IPS-15b (cell line): ENCODE measurements around the gene TBX2.

Source experiments
- H3K27me3 ChIP-seq: one replicate; pipeline ENCODE4 v1.6.1; 2013; ENCODE audit warnings: low read length; ENCODE audit not compliant: control insufficient read depth, insufficient read depth
- H3K36me3 ChIP-seq: one replicate; pipeline ENCODE4 v1.6.1; 2013; ENCODE audit warnings: low read length; ENCODE audit not compliant: control insufficient read depth, insufficient read depth
- H3K4me1 ChIP-seq: one replicate; pipeline ENCODE4 v1.6.1; 2013; ENCODE audit warnings: mild to moderate bottlenecking, low read length; ENCODE audit not compliant: control insufficient read depth, insufficient read depth
- H3K4me3 ChIP-seq: one replicate; pipeline ENCODE4 v1.5.1; 2013; ENCODE audit warnings: low read depth, low read length
- H3K9ac ChIP-seq: one replicate; pipeline ENCODE4 v1.6.1; 2013; ENCODE audit warnings: low read depth, mild to moderate bottlenecking, low read length
- H3K9me3 ChIP-seq: one replicate; pipeline ENCODE4 v1.6.1; 2013; ENCODE audit warnings: mild to moderate bottlenecking, low read length; ENCODE audit not compliant: control insufficient read depth, insufficient read depth

TBX2 gene

GRCh38 chr17:61384692-61385576 lies 14.7 kb upstream of the TBX2 start:
- H3K9me3 ChIP-seq = no peaks in the 10 kb centered on the region
- H3K36me3 ChIP-seq = no peaks in the 10 kb centered on the region
- no peaks in the 10 kb centered on the region for H3K4me1 ChIP-seq
- H3K27me3 ChIP-seq = no peaks in the 10 kb centered on the region
- H3K9ac ChIP-seq = no peak overlapping the region
- H3K4me3 ChIP-seq = no peak overlapping the region

GRCh38 chr17:61385577-61386236 lies 13.9 kb upstream of the TBX2 start:
- no peaks in the 10 kb centered on the region for H3K4me1 ChIP-seq

GRCh38 chr17:61386251-61386650 lies 13.4 kb upstream of the TBX2 start:
- Histone ChIP-seq H3K9me3 (no peaks in the 10 kb centered on the region), H3K4me1 (no peaks in the 10 kb centered on the region), H3K4me3 (no peak overlapping the region), H3K9ac (no peak overlapping the region), H3K36me3 (no peaks in the 10 kb centered on the region), H3K27me3 (no peaks in the 10 kb centered on the region)

More at GRCh38 chr17:61385577-61386236, 13.9 kb upstream of the TBX2 start:
- H3K4me3 ChIP-seq = no peak overlapping the region
- no peak overlapping the region for H3K9ac ChIP-seq
- H3K27me3 ChIP-seq = no peaks in the 10 kb centered on the region
- no peaks in the 10 kb centered on the region for H3K9me3 ChIP-seq
- H3K36me3 ChIP-seq = no peaks in the 10 kb centered on the region

- H3K9ac ChIP-seq = no peak overlapping the region
- H3K4me3 ChIP-seq = no peak overlapping the region
- H3K9me3 ChIP-seq = no peaks in the 10 kb centered on the region
- no peaks in the 10 kb centered on the region for H3K4me1 ChIP-seq
- no peaks in the 10 kb centered on the region for H3K36me3 ChIP-seq
- H3K27me3 ChIP-seq = no peaks in the 10 kb centered on the region
Observed at GRCh38 chr17:61387011-61387410, 12.6 kb upstream of the TBX2 start.

GRCh38 chr17:61387511-61388305 lies 11.9 kb upstream of the TBX2 start:
- no peaks in the 10 kb centered on the region for H3K9me3 ChIP-seq
- H3K9ac ChIP-seq = no peak overlapping the region
- no peaks in the 10 kb centered on the region for H3K4me1 ChIP-seq

GRCh38 chr17:61388561-61389356 lies 10.9 kb upstream of the TBX2 start:
- H3K4me1 ChIP-seq = no peaks in the 10 kb centered on the region
- peaks cover 12% of the 10 kb centered on the region for H3K27me3 ChIP-seq
- no peak overlapping the region for H3K4me3 ChIP-seq
- H3K36me3 ChIP-seq = no peaks in the 10 kb centered on the region
- H3K9me3 ChIP-seq = no peaks in the 10 kb centered on the region
- H3K9ac ChIP-seq = no peak overlapping the region

More at GRCh38 chr17:61387511-61388305, 11.9 kb upstream of the TBX2 start:
- no peaks in the 10 kb centered on the region for H3K36me3 ChIP-seq
- peaks cover 3% of the 10 kb centered on the region for H3K27me3 ChIP-seq
- H3K4me3 ChIP-seq = no peak overlapping the region

GRCh38 chr17:61389670-61390478 lies 9.8 kb upstream of the TBX2 start:
- Histone ChIP-seq H3K9ac (no peak overlapping the region), H3K36me3 (no peaks in the 10 kb centered on the region), H3K9me3 (no peaks in the 10 kb centered on the region), H3K4me3 (no peak overlapping the region), H3K27me3 (peaks cover 24% of the 10 kb centered on the region), H3K4me1 (no peaks in the 10 kb centered on the region)

GRCh38 chr17:61390479-61390791 lies 9.2 kb upstream of the TBX2 start:
- Histone ChIP-seq H3K36me3 (no peaks in the 10 kb centered on the region), H3K4me1 (no peaks in the 10 kb centered on the region), H3K27me3 (peaks cover 29% of the 10 kb centered on the region), H3K9ac (no peak overlapping the region), H3K9me3 (no peaks in the 10 kb centered on the region), H3K4me3 (no peak overlapping the region)

- Histone ChIP-seq H3K36me3 (no peaks in the 10 kb centered on the region), H3K9me3 (no peaks in the 10 kb centered on the region), H3K4me3 (no peak overlapping the region), H3K27me3 (peaks cover 42% of the 10 kb centered on the region), H3K4me1 (no peaks in the 10 kb centered on the region), H3K9ac (no peak overlapping the region)
Observed at GRCh38 chr17:61391595-61392291, 7.9 kb upstream of the TBX2 start.

- Histone ChIP-seq H3K36me3 (no peaks in the 10 kb centered on the region), H3K4me3 (no peak overlapping the region), H3K4me1 (no peaks in the 10 kb centered on the region), H3K9ac (no peak overlapping the region), H3K27me3 (peaks cover 48% of the 10 kb centered on the region), H3K9me3 (no peaks in the 10 kb centered on the region)
Observed at GRCh38 chr17:61392679-61393078, 7.0 kb upstream of the TBX2 start.
